ENCODE measurements around the gene FOXJ2.

- TF ChIP-seq, protein P1, sequence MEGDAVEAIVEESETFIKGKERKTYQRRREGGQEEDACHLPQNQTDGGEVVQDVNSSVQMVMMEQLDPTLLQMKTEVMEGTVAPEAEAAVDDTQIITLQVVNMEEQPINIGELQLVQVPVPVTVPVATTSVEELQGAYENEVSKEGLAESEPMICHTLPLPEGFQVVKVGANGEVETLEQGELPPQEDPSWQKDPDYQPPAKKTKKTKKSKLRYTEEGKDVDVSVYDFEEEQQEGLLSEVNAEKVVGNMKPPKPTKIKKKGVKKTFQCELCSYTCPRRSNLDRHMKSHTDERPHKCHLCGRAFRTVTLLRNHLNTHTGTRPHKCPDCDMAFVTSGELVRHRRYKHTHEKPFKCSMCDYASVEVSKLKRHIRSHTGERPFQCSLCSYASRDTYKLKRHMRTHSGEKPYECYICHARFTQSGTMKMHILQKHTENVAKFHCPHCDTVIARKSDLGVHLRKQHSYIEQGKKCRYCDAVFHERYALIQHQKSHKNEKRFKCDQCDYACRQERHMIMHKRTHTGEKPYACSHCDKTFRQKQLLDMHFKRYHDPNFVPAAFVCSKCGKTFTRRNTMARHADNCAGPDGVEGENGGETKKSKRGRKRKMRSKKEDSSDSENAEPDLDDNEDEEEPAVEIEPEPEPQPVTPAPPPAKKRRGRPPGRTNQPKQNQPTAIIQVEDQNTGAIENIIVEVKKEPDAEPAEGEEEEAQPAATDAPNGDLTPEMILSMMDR (IDR thresholded peaks at IDR 0.05; ENCODE audit: poor library complexity): no peak
- TF ChIP-seq EZH2 (IDR thresholded peaks at IDR 0.05; ENCODE audit: borderline replicate concordance): no peak
These were observed 57.2 kb downstream of the FOXJ2 start for GRCh38 chr12:8089716-8090115.
